PC-9 (cell line): ENCODE results near the gene HACD2. TPM values are rescaled to one million over a fixed set of nuclear protein-coding genes. Genes with fewer than 3 reads are reported as not detected.

Source experiments
- BruUV-seq: library from RNA; stranded (reverse); fragments of 400-500 nt; replicated peaks from 2 replicates; lab custom pipeline; 2021; lab: Mats Ljungman, UMichigan
- CTCF ChIA-PET: fragments of 300-600 bp; sonication (Branson Sonifier 250); formaldehyde crosslinking; loops from one replicate; lab custom pipeline; 2022; ENCODE audit warnings: antibody characterized with exemption; lab: Charles Lee
- POLR2A ChIA-PET: fragments of 300-600 bp; sonication (Branson Sonifier 250); formaldehyde crosslinking; loops from one replicate; lab custom pipeline; 2022; ENCODE audit warnings: antibody characterized with exemption; ENCODE audit not compliant: unreplicated experiment; lab: Charles Lee
- DNase-seq, 2 experiments: peaks; one replicate each; pipeline versions ENCODE4 v3.0.0 to v3.0.0-alpha.2; 2015 to 2022; ENCODE audit warnings: mixed read lengths in 1 of 2
- H2AFZ ChIP-seq: fragments of 200-600 bp; sonication (generic); 2 replicates; pipeline ENCODE4 v1.8.1; 2017; ENCODE audit warnings: antibody characterized with exemption
- H3F3A ChIP-seq: fragments of 200-600 bp; sonication (generic); 2 replicates; pipeline ENCODE4 v1.8.1; 2017; ENCODE audit warnings: antibody characterized with exemption, mild to moderate bottlenecking, low read depth; ENCODE audit not compliant: insufficient read depth
- H3K27ac ChIP-seq: fragments of 200-600 bp; sonication (generic); 2 replicates; pipeline ENCODE4 v1.6.1; 2016; ENCODE audit warnings: mixed run types
- H3K27me3 ChIP-seq: fragments of 200-600 bp; sonication (generic); 2 replicates; pipeline ENCODE4 v1.6.1; 2016; ENCODE audit warnings: low read depth, mixed run types; ENCODE audit not compliant: insufficient read depth
- H3K36me3 ChIP-seq: fragments of 200-600 bp; sonication (generic); 2 replicates; pipeline ENCODE4 v1.6.1; 2016; ENCODE audit warnings: low read depth, mixed run types
- H3K4me1 ChIP-seq: fragments of 200-600 bp; sonication (generic); replicated peaks from 2 replicates; pipeline ENCODE4 v1.6.1; 2016; ENCODE audit warnings: mixed run types; ENCODE audit not compliant: insufficient read depth
- H3K4me2 ChIP-seq: fragments of 200-600 bp; sonication (generic); 2 replicates; pipeline ENCODE4 v1.6.1; 2017; ENCODE audit warnings: mixed run types
- H3K4me3 ChIP-seq: fragments of 200-600 bp; sonication (generic); 2 replicates; pipeline ENCODE4 v1.6.1; 2016; ENCODE audit warnings: mixed run types
- H3K79me2 ChIP-seq: fragments of 200-600 bp; sonication (generic); 2 replicates; pipeline ENCODE4 v1.6.1; 2017; ENCODE audit warnings: low read depth, mixed run types
- H3K9me2 ChIP-seq: fragments of 200-600 bp; sonication (generic); 2 replicates; pipeline ENCODE4 v1.8.1; 2017; ENCODE audit warnings: mild to moderate bottlenecking; ENCODE audit not compliant: insufficient read depth
- H3K9me3 ChIP-seq: fragments of 200-600 bp; sonication (generic); 2 replicates; pipeline ENCODE4 v1.8.1; 2016; ENCODE audit warnings: low read depth; ENCODE audit not compliant: insufficient read depth
- H4K20me1 ChIP-seq: fragments of 200-600 bp; sonication (generic); 2 replicates; pipeline ENCODE4 v1.8.1; 2017; ENCODE audit not compliant: insufficient read depth
- CTCF ChIP-seq: fragments of 200-600 bp; sonication (generic); conservative IDR thresholded peaks from 2 replicates; pipeline ENCODE4 v1.6.1; 2017; ENCODE audit warnings: mixed run types, antibody characterized with exemption, mild to moderate bottlenecking, moderate library complexity
- EZH2 ChIP-seq: fragments of 200-600 bp; sonication (generic); IDR thresholded peaks from 2 replicates; pipeline ENCODE4 v1.8.0; 2017; ENCODE audit warnings: antibody characterized with exemption, low read depth
- intact Hi-C: fragments of 100-400 bp; cut with micrococcal nuclease; formaldehyde crosslinking; loops from one replicate; pipeline ENCODE4 v1.10.0; 2022; ENCODE audit not compliant: unreplicated experiment
- total RNA-seq: library from RNA; stranded (reverse); gene quantifications from 2 replicates; pipeline ENCODE4 v1.2.3, GENCODE V29; 2021

Gene HACD2
- total RNA-seq, 1 experiment from 2014 or later = 53.3 TPM

- TF ChIP-seq EZH2 (no peak), CTCF (no peak)
- Histone ChIP-seq H3F3A (peaks cover 15% of the 10 kb centered on the region), H3K36me3 (peaks cover 25% of the 10 kb centered on the region; the same call in 1 of the 2 replicates), H3K4me3 (peak overlapping the region; percentile 72), H4K20me1 (no peaks in the 10 kb centered on the region), H3K79me2 (peaks cover 61% of the 10 kb centered on the region), H3K27me3 (no peaks in the 10 kb centered on the region), H3K4me2 (peak overlapping the region; percentile 89), H3K4me1 (peaks cover 45% of the 10 kb centered on the region), H3K9me2 (no peaks in the 10 kb centered on the region), H3K9me3 (peaks cover 24% of the 10 kb centered on the region), H3K27ac (peak overlapping the region; percentile 95), H2AFZ (peak overlapping the region; percentile 94)
- ChIA-PET POLR2A (interaction anchor here (0.5 to 1.8 kb wide), 7 partner anchors 17 to 384 kb away, joined by 3 to 20 read pairs (median 4); partner anchors contain the start of gene SEC22A), CTCF (interaction anchor here (0.6 to 1.1 kb wide), 2 partner anchors 19 to 56 kb away, joined by 3 to 5 read pairs; no protein-coding TSS in a partner anchor)
- DNase-seq = peak; percentile 68 to 73
- no TSS peak for BruUV-seq
- intact Hi-C loops = loop anchor here (5.0 to 10.0 kb wide), 3 partner anchors 36 to 1226 kb away; no protein-coding TSS in a partner anchor
Observed at GRCh38 chr3:123586131-123586530, 1.3 kb upstream of the HACD2 start.

GRCh38 chr3:123584284-123584987 is 417 bp downstream of the HACD2 start:
- peaks cover 9% of the 10 kb centered on the region for H3K9me3 ChIP-seq
- peak overlapping the region; percentile 94 for H2AFZ ChIP-seq
- peaks cover 71% of the 10 kb centered on the region for H3K79me2 ChIP-seq
- H3K36me3 ChIP-seq = 0 out of 2 replicates have a peak, but pooled peaks cover 20% of the 10 kb centered on the region
- TF ChIP-seq CTCF (no peak; the same call in 1 of the 2 replicates), EZH2 (no peak)
- H3K4me3 ChIP-seq = peak overlapping the region; percentile 72
- intact Hi-C loops = loop anchor here (1.0 to 10.0 kb wide), 3 partner anchors 58 to 680 kb away; no protein-coding TSS in a partner anchor
- CTCF ChIA-PET = interaction anchor here (0.9 to 1.5 kb wide), 2 partner anchors 57 to 118 kb away, joined by 3 to 5 read pairs; no protein-coding TSS in a partner anchor
- H3K27ac ChIP-seq = peak overlapping the region; percentile 95
- peaks cover 15% of the 10 kb centered on the region for H3F3A ChIP-seq
- POLR2A ChIA-PET = interaction anchor here (0.5 kb wide), 2 partner anchors 40 to 41 kb away, joined by 4 to 23 read pairs; no protein-coding TSS in a partner anchor
- peaks cover 45% of the 10 kb centered on the region for H3K4me1 ChIP-seq
- no TSS peak for BruUV-seq
- no peaks in the 10 kb centered on the region for H3K27me3 ChIP-seq
- H4K20me1 ChIP-seq = no peaks in the 10 kb centered on the region
- no peaks in the 10 kb centered on the region for H3K9me2 ChIP-seq
- peak overlapping the region; percentile 89 for H3K4me2 ChIP-seq
- no peak for DNase-seq

- Histone ChIP-seq H3K9me3 (peaks cover under 1% of the 10 kb centered on the region; the same call in 1 of the 2 replicates), H3K4me3 (peak overlapping the region; percentile 72), H3K4me1 (peaks cover 45% of the 10 kb centered on the region), H3K27ac (peak overlapping the region; percentile 95; the same call in 1 of the 2 replicates), H3K27me3 (no peaks in the 10 kb centered on the region), H3K36me3 (peaks cover 25% of the 10 kb centered on the region; the same call in 1 of the 2 replicates), H3K4me2 (peak overlapping the region; percentile 89), H3K79me2 (peaks cover 73% of the 10 kb centered on the region), H3K9me2 (no peaks in the 10 kb centered on the region), H2AFZ (no peak overlapping the region), H3F3A (peaks cover 15% of the 10 kb centered on the region), H4K20me1 (no peaks in the 10 kb centered on the region)
- ChIA-PET POLR2A (no interaction called here), CTCF (interaction anchor here (0.7 to 1.5 kb wide), 3 partner anchors 18 to 119 kb away, joined by 3 to 5 read pairs (median 3); no protein-coding TSS in a partner anchor)
- intact Hi-C loops = loop anchor here (10.0 kb wide), 1 partner anchor 681 kb away; no protein-coding TSS in a partner anchor
- TF ChIP-seq CTCF (no peak), EZH2 (no peak)
- DNase-seq = no peak
- BruUV-seq = TSS peak; percentile 20
Observed at GRCh38 chr3:123583561-123583960, 1.3 kb downstream of the HACD2 start.
